COR-L47 (cell line): ENCODE measurements around the gene STRAP.

Experiments
- DNase-seq: peaks from one replicate; lab custom pipeline; 2025; lab: John Stamatoyannopoulos, UW

STRAP gene

DNA sequence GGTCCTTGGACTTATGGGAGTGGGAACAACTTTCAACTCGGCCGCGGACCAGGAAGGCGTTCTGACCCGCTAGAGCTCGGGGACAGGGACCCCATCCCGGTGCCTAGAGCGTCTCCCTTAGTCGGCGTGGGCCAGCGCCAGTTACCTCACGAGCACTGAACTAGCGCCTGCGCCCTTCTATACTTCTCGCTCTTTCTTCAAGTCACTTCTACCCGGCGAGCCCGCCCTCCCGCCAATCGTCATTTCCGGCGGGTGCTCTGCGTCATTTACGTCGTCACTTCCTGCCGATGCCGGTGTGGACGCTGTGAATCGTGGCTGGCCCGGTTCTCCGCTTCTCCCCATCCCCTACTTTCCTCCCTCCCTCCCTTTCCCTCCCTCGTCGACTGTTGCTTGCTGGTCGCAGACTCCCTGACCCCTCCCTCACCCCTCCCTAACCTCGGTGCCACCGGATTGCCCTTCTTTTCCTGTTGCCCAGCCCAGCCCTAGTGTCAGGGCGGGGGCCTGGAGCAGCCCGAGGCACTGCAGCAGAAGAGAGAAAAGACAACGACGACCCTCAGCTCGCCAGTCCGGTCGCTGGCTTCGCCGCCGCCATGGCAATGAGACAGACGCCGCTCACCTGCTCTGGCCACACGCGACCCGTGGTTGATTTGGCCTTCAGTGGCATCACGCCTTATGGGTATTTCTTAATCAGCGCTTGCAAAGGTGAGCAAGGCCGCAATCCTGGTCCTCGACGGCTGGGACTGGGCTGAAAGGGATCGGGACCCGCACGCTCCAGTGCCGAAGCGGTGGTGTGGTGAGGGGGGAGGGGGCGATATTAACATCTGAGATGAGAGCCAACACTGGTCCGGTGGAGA, at the start of gene STRAP:
Gene STRAP, plus strand, starts transcription at position 270 of the 854 bp plus-strand sequence. Its CDS starts 321 bp downstream, at position 591.
- peak; percentile 69 for DNase-seq

DNA sequence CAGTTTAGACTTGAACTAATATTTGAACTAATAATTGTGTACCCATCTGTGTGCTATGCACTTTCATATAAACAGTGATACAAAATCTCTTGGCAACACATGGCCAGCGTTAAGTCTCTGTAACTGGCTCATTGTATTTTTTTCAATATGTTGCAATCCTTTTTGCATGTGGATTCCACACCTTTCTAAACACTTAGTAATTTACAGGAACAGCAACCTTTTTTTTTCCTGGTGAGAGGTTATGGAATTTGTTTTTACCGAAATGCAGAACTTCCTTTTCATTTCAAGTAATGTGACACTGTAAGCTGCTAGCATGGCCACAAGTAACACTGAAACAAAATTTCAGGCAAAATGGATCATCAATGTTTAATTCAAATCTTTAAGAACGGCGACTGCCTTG, 47.6 kb upstream of the STRAP start:
- DNase-seq = no peak

- DNase-seq = no peak
Measured at GRCh38 chr12:15837141-15837790, 44.9 kb upstream of the STRAP start.

- no peak for DNase-seq
Measured at GRCh38 chr12:15839041-15839440, 43.1 kb upstream of the STRAP start.

DNA sequence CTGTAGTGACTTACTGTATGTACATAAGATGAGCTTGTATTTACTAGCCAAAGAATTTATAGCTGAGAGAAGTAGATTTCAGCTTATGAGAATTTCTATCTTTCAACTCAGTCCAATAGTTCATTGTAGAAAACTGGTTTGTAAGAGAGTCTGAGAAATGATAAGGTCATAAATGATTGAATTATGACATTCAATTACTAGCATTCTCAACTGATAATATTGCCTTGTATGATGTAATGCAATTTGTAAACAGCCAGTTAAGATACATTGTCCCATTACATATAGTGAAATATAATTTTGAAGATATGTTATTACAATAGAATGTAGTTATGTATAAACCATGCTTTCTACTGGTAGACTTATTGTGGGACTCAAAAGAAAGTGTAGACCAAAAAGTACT, 42.5 kb upstream of the STRAP start:
- no peak for DNase-seq

DNA sequence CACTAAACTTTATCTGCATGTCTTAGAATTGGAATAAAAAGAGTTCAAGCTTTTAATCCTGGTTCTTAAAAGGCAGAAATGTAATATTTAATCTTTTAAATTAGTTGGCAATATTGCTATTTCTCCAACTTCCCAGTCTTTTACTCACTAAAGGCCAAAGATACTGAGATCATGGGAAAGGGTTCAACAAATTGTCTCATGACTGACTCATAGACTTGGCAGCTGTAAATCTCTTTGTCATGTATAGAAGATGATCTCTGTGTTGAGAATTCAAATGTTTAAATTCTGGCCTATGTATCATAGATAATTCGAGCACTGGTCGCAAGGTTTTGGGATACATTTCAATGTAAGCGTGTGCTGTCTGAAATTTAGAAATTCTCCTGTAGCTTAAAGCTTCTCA, 40.1 kb upstream of the STRAP start:
- DNase-seq = no peak

- no peak for DNase-seq
Measured at GRCh38 chr12:15846887-15847286, 35.3 kb upstream of the STRAP start.

DNA sequence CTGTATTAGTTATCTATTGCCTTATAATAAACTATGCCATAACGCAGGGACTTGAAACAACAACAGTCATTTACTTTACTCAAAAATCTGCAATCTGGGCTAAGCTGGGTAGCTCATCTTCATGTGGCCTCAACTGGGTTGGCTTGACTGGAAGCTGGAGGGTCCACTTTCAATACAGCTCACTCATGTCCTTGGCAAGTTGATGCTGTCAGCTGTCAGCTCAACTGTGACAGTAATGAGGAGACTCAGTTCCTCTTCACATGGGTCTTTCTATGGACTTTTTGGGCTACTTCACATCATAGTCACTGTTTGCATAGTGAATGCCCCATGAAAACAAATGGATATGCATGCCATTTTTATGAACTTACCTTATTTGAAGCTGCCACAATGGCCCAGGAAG, 33.6 kb upstream of the STRAP start:
- no peak for DNase-seq

- DNase-seq = no peak
Measured at GRCh38 chr12:15851045-15851620, 31.1 kb upstream of the STRAP start.

- no peak for DNase-seq
Measured at GRCh38 chr12:15851919-15852318, 30.3 kb upstream of the STRAP start.

GRCh38 chr12:15852383-15852782, 29.8 kb upstream of the STRAP start:
- DNase-seq = no peak

DNA sequence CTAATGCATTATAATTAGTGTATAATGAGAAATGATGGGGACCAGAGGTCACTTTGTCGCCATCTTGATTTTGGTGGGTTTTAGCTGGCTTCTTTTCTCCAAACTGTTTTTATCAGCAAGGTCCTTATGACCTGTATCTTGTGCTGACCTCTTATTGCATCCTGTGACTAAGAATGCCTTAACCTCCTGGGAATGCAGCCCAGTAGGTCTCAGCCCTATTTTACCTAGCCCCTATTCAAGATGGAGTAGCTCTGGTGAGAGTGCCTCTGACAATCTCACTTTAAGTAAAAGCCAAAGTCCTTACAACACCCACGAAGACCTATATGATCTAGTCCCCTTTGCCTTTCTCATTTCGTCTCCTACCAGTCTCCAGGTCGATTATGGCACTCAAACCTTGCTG, 28.3 kb upstream of the STRAP start:
- no peak for DNase-seq

DNA sequence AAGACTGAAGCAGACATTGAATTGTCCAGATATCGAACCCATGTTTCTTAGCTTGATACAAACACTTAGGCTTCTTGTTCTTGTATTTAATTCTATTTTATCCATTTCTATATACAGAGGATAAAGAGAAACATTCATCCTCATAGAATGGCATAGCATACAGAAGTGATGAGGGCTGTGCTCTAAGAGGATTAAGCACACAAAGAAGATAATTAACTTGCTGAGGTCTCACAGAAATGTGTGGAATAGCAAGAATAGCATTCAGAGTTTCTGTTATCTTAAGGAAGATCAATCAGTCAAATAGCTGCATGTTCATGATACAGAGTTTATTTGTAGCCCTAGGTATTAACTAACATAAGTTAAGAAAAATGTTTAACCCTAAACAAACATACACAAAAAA, 27.3 kb upstream of the STRAP start:
- no peak for DNase-seq

DNA sequence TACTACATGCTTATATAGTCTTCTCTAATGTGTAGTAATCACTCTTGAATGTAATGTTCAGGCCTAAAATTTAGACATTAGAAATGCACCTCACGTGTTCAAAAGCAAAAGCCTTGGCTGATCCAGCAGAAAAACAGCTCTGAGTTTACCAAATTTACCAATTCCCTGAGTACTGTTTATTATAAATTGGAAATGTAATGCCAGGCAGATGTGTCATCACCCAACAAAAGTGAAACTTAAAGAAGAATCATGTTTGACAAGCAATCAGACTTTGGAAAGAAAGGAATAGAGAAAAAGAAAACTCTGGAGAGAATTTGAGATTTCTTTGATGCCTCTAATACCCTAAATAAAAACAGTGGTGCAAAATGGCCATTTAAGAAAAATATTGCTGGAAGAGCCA, 26.5 kb upstream of the STRAP start:
- DNase-seq = no peak

GRCh38 chr12:15856097-15856982, 25.8 kb upstream of the STRAP start:
- DNase-seq = peak; percentile 8

- DNase-seq = no peak
Measured at GRCh38 chr12:15858353-15858752, 23.8 kb upstream of the STRAP start.

GRCh38 chr12:15859116-15859515, 23.1 kb upstream of the STRAP start:
- DNase-seq = no peak

DNA sequence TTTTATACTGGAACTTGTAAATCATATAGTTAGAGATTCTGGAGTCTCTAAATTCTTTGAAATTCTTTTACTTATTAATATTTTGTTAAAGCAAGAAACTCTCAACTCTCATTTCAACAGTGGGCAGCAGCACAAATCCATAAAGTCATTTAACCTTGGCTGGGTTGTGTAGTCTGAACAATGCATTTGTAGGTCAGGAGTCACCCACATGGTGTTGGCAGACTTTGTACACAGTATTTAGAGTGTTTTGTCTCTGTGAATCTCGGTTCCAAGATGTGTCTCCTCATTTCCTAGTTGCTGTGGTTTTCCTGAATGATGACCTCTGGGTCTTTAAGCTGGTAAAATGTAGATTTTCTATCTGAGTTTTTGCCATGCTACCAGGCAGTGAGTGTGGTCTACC, 20.8 kb upstream of the STRAP start:
- no peak for DNase-seq

- DNase-seq = no peak
Measured at GRCh38 chr12:15862840-15863239, 19.3 kb upstream of the STRAP start.

DNA sequence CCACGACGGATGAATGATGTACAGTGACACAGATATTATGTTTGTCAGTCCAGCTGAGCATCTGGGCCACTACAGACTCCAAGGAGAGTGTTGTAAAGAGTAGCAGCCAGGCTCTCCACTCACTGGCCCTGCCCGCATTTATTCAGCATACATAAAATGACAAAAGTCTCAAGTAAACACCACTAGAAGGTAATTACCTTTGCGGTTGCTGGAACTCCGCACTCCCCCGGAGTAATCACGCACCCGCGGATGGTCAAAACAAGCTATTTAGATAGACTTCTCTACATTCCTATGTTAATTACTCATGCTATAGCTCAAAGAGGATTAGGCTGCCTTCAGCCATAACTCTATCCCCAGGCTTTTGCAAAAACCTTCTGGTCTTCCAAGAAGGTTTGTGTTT, 18.8 kb upstream of the STRAP start:
- DNase-seq = no peak

- DNase-seq = no peak
Measured at GRCh38 chr12:15863984-15864383, 18.2 kb upstream of the STRAP start.

- no peak for DNase-seq
Measured at GRCh38 chr12:15868186-15868585, 14.0 kb upstream of the STRAP start.
